Occipital lobe (tissue), 2 donors: ENCODE data around the gene PRPH2. TPM values are rescaled to one million over a fixed set of nuclear protein-coding genes. Genes with fewer than 3 reads are reported as not detected.
"Not testable (repeated sequence)": the region's sequence is repeated elsewhere in the genome, so short reads cannot be mapped to it uniquely, and the experiment has no call there.

Experiments
- DNase-seq: peaks from one replicate; lab custom pipeline; 2025; lab: John Stamatoyannopoulos, UW
- total RNA-seq: library from RNA; depleted of rRNA; stranded (reverse); fragments of >200 nt; gene quantifications from one replicate; pipeline ENCODE4 v1.2.3, GENCODE V29; 2014

The PRPH2 gene
- total RNA-seq, 1 donor from 2014 or later = 5.0 TPM

GRCh38 chr6:42742116-42742894 is 19.9 kb upstream of the PRPH2 start:
- DNase-seq = no peak

- DNase-seq = no peak
Observed at GRCh38 chr6:42740725-42741124, 18.3 kb upstream of the PRPH2 start.

GRCh38 chr6:42735976-42736375 is 13.6 kb upstream of the PRPH2 start:
- no peak for DNase-seq

- not testable (repeated sequence) for DNase-seq
Observed at GRCh38 chr6:42733867-42734481, 11.6 kb upstream of the PRPH2 start.

- no peak for DNase-seq
Observed at GRCh38 chr6:42729731-42730130, 7.3 kb upstream of the PRPH2 start.

- DNase-seq = no peak
Observed at GRCh38 chr6:42727627-42728026, 5.2 kb upstream of the PRPH2 start.

GRCh38 chr6:42727087-42727611 is 4.8 kb upstream of the PRPH2 start:
- DNase-seq = peak; percentile 30

GRCh38 chr6:42726485-42727086 is 4.2 kb upstream of the PRPH2 start:
- peak; percentile 26 for DNase-seq

- no peak for DNase-seq
Observed at GRCh38 chr6:42726026-42726425, 3.6 kb upstream of the PRPH2 start.

GRCh38 chr6:42724825-42725224 is 2.4 kb upstream of the PRPH2 start:
- DNase-seq = no peak

- no peak for DNase-seq
Observed at GRCh38 chr6:42720739-42721138, 1.7 kb downstream of the PRPH2 start.

- no peak for DNase-seq
Observed at GRCh38 chr6:42715871-42716270, 6.5 kb downstream of the PRPH2 start.

GRCh38 chr6:42714098-42714761 is 8.2 kb downstream of the PRPH2 start:
- DNase-seq = no peak

- DNase-seq = no peak
Observed at GRCh38 chr6:42711930-42712329, 10.5 kb downstream of the PRPH2 start.

GRCh38 chr6:42710316-42710715 is 12.1 kb downstream of the PRPH2 start:
- DNase-seq = no peak

- no peak for DNase-seq
Observed at GRCh38 chr6:42709871-42710270, 12.5 kb downstream of the PRPH2 start.

GRCh38 chr6:42708096-42708495 is 14.3 kb downstream of the PRPH2 start:
- no peak for DNase-seq

- DNase-seq = no peak
Observed at GRCh38 chr6:42707595-42707994, 14.8 kb downstream of the PRPH2 start.

- no peak for DNase-seq
Observed at GRCh38 chr6:42704937-42705374, 17.4 kb downstream of the PRPH2 start.

GRCh38 chr6:42704251-42704936 is 18.0 kb downstream of the PRPH2 start:
- no peak for DNase-seq

- DNase-seq = not testable (repeated sequence)
Observed at GRCh38 chr6:42702786-42703185, 19.6 kb downstream of the PRPH2 start.
